HL-60 (cell line): ENCODE results near the gene PAX1.

Experiments used
- CTCF ChIP-seq: IDR thresholded peaks from one replicate; pipeline ENCODE4 v1.5.1; 2011; ENCODE audit warnings: low read length, control low read depth, inconsistent platforms; ENCODE audit not compliant: insufficient read depth
- POLR2AphosphoS5 ChIP-seq: IDR thresholded peaks from 2 replicates; pipeline ENCODE4 v1.6.1; 2012; ENCODE audit warnings: low read depth

GRCh38 chr20:21661488-21662055 lies 43.9 kb upstream of the PAX1 start:
- TF ChIP-seq CTCF (no peak), POLR2AphosphoS5 (no peak)
